Activated CD8-positive, alpha-beta memory T cell treated with anti-CD3 and anti-CD28 coated beads, Interleukin-2, amount 50 U/mL, for 4 hours (primary cell): ENCODE measurements around the gene CTSO.
A peak's percentile ranks its signal among the peaks of the same experiment; 100 is the strongest.

ENCODE experiments used
- DNase-seq: peaks from one replicate; pipeline ENCODE4 v3.0.0-alpha.2; 2020

The CTSO gene

GRCh38 chr4:155953151-155954117, at the start of gene CTSO:
TSS of gene CTSO (minus strand) at chr4:155953866. CDS start at chr4:155953847, 19 bp downstream.
- DNase-seq = peak; percentile 73

GRCh38 chr4:156000491-156000890, 46.8 kb upstream of the CTSO start:
- no peak for DNase-seq

DNA sequence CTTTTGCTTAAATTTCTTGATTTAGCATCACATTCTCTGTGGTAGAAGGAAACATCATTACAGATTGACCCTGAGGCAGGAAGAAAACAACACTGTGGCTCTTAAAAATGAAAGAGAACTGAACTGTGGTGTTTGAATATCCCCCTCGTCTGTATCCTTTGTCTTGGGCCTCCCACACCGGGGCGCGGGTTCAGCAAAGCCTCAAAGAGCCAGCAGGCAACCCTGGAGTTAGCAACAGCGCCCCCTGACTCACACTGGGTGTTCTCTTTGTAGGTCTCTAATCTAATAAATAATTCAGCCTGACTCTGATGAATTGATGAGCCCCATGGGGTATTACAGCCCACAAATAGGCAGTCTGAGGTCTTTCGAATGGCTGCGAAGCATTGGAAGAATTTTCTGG, 46.1 kb upstream of the CTSO start:
- no peak for DNase-seq

GRCh38 chr4:155995069-155995468, 41.4 kb upstream of the CTSO start:
- no peak for DNase-seq

- no peak for DNase-seq
These were observed 30.6 kb upstream of the CTSO start for GRCh38 chr4:155984106-155984797.

DNA sequence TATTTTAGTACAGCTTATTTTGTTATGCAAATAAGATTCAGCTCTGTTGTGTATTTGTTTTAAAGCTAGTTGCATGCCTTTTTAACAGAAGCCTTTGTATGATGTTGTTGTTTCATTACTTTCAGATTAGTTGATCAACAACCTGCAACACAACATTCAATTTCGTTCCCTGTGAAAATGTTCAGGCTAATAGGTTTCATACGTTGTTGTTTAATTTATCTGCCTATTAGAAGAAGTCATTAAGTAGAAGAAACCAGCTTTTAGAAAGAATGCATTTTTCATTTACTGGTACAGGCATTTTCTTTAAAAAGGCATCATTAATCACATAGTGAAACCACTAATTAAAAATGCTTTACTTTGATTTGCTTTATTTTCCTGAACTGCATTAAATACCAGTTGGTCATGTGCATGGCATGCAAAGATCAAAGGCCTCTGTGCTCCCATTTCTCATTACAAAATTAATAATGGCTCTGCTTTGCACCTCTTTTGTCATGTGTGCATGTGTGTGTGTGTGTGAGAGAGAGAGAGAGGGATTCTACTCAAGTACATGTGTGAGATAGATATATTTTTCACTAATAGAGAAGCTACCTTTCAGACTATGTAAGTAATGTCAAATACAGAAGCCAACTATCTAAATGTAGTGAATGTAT, 29.2 kb upstream of the CTSO start:
- DNase-seq = no peak

DNA sequence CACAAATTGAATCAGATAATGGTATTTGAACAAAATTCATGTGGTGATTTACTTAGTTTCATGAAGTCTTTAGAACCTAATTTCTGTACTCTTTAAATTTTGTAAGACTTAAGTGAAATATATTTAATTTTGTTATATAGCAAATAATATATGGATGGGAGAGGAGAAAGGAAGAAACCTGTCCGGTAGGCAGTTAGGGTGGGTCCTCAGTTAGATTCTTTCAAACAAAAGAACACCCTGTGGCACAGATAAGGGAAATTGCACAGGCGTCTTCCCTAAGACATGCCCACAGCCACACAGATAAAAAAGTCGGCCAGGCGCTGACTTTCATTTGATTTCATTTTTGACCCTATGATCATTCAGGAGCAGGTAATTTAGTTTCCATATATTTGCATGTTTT, 25.1 kb upstream of the CTSO start:
- DNase-seq = no peak

- no peak for DNase-seq
These were observed 21.8 kb upstream of the CTSO start for GRCh38 chr4:155975511-155975910.

GRCh38 chr4:155974996-155975395, 21.3 kb upstream of the CTSO start:
- no peak for DNase-seq

DNA sequence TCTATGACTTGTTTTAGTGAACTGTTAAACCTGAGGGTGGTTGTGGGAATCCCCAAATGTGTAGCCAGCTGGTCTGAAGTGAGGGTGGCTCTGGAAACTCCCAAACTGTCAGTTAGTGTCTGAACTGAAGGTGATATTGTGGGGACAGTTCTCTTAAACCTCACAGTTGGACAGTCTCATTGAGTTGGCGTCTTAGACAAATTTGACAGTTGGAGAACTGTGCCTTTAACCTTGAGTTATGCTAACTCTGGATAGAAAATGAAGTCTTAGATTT, 20.7 kb upstream of the CTSO start:
- DNase-seq = no peak

DNA sequence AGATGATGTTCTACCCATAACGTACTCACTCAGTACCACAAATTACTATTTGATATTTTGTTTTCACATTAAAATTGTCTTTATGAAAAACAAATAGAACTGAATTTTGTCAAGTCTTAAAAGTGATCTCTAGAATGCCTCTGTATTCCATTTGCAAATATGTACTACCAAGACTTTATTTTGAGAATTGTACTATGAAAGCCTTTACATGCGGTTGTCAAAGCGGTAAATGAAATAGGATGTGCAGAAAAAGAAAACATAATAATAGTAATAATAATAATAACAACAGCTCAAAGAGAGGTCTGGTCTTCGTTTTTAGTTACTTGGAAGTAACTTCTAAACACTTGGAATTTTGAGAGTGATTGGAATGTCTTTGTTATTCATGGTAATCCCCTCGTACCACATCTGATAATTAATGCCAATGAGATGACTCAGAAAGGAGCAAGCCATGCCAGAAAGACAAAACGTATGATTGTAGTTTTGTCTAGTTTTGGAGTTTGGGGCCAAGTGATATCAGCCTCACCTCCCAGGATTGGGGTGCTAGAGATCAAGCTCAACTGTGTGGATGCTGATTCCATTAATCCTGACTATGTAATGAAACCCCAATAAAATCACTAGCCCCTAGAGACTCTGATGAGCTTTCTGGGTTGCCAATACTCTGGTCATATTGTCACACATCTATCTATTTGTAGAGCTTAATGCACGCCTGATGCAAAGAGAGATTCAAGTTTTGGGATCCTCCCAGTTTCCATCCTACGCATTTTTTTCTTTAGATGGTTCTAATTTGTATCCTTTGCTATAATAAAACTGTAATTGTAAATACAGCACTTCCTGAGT, 20.2 kb upstream of the CTSO start:
- DNase-seq = no peak

GRCh38 chr4:155972098-155972497, 18.4 kb upstream of the CTSO start:
- DNase-seq = no peak

GRCh38 chr4:155966731-155967395, 13.2 kb upstream of the CTSO start:
- no peak for DNase-seq

DNA sequence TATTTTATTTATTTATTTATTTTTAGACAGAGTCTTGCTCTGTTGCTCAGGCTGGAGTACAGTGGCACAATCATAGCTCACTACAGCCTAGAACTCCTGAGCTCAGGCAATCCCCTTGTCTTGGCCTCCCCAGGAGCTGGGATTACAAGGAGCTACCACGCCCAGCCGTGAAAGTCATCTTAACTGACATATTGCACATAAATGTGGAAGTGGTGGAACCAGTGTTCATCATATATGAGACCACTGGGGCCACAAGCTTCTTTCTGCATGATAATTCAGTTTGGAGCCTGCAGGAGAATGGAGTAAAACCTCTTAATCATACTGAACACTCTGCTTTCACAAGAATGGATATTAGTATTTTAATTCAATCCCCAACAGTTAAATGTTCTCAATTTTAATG, 12.5 kb upstream of the CTSO start:
- DNase-seq = no peak

DNA sequence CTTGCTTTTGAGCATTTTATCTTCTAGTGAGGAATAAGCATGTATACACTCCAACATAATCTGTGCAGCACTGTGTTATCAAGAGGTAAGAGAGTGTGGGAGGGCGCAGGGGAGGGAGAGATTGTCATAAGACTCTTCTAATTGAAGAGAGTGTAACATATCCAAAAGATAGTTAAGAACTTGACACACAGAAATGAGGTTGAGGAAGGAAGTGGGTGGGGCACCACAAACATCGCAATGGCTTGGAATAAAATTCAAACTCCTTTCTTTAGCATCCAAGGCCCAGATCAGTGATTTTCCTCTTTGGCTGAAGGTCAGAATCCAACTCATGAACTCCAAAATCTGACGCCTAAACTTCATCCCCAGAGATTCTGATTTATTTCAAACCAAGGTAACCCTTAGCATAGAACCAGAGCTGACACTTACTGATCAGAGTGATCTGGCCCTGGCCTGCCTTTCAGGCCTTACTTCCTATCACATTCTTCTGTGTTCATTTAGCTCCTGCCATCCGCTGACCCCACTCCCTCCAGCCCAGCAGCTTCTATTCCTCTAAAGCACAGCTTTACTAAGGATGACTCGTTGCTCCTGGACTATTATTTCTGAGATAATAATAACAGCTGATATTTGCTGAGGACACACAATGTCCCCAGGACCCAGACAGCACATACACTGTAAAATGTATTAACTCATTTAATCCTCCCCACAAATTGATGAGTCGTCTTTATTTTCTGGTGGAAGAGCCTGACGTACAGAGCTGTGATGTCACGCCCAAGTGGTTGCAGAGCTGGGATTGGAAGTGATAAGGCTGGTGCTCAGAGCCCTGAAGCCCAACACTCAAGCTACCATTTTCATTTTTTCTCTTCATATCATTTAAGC, 10.6 kb upstream of the CTSO start:
- DNase-seq = no peak

GRCh38 chr4:155962767-155963166, 9.1 kb upstream of the CTSO start:
- DNase-seq = no peak

DNA sequence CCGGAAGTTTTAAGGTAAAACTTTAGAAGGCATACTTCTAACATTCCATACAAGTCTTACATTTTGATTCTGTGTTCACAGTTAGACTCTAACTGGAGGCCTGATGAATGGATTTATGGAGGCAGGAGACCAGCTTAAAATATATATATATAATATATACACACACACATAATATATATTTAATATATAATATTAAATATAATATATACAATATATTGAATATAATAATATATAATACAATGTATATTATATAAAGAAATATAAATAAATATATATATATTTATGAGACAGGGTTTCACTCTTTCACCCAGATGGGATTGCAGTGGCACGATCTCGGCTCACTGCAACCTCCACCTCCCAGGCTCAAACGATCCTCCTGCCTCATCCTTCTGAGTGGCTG, 7.9 kb upstream of the CTSO start:
- no peak for DNase-seq

DNA sequence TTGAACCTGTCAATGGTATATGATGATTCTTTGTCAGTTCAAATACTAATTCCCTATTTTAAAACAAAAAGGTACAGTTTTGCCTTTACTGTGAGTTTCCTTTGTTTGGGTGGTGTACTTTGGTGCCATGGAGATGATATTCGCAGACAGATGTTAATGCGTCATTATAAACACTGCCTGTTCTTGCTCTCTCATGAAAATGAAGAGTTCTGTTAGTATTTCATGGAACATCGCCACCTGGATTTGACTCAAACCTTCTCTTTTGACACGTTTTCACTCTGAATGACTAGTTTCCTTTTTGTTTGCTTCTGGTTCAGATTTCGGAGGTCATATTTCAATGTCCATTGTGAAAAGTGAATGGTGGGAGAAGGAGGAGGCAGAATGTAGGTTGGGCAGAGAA, 6.9 kb upstream of the CTSO start:
- no peak for DNase-seq

DNA sequence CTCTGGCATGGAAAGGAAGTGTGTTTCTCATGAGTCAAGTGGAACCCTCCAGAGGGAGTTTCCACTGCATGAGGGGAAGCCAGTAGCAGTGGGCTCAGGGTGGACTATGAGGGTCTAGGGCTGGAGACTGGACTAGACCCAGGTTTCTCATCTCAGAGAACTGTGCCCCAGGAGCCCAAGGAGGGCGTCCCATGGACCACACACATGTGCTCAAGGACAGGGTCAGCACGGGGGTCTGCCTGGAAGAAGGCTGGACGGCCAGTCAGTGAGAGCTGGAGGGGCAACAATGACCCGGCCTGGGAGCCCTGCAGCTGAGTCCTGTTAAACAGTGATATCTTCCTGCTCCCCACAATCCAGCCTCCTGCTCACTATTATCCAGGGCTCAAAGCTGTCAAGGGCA, 5.8 kb upstream of the CTSO start:
- DNase-seq = no peak

- no peak for DNase-seq
These were observed 2.8 kb upstream of the CTSO start for GRCh38 chr4:155956461-155956860.

GRCh38 chr4:155954939-155955338, 1.3 kb upstream of the CTSO start:
- DNase-seq = no peak
